Activated CD8-positive, alpha-beta memory T cell treated with anti-CD3 and anti-CD28 coated beads, Interleukin-2, amount 50 U/mL, for 24 hours (primary cell): ENCODE results near the gene OR14J1.
"Not testable (repeated sequence)": the region's sequence is repeated elsewhere in the genome, so short reads cannot be mapped to it uniquely, and the experiment has no call there.

Experiments used
- DNase-seq: peaks from one replicate; pipeline ENCODE4 v3.0.0-alpha.2; 2020; ENCODE audit errors: extremely low read depth

The OR14J1 gene, protein sequence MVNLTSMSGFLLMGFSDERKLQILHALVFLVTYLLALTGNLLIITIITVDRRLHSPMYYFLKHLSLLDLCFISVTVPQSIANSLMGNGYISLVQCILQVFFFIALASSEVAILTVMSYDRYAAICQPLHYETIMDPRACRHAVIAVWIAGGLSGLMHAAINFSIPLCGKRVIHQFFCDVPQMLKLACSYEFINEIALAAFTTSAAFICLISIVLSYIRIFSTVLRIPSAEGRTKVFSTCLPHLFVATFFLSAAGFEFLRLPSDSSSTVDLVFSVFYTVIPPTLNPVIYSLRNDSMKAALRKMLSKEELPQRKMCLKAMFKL

DNA sequence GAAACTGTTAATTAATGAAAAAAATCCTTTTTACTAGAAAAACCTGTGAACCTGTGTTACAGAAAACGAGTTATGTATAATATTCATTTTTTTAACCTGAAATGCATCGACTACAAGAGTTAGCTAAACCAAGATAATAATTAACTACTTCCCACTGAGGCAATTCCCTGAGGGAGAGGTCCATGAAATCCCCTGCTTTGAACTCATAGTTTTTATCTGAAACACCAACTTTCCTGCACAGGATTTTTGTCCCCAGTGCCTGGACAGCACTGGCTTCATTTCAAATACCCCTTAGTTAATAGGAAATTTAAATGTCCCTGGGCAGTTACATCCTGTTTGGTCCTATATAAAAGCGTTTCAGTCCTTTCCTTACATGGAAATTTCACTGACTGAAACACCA lies at the start of gene OR14J1:
Gene OR14J1, plus strand, starts transcription at position 386 of the 400 bp plus-strand sequence. CDS start 4,989 bp downstream, outside the sequence.
- DNase-seq: no peak

DNA sequence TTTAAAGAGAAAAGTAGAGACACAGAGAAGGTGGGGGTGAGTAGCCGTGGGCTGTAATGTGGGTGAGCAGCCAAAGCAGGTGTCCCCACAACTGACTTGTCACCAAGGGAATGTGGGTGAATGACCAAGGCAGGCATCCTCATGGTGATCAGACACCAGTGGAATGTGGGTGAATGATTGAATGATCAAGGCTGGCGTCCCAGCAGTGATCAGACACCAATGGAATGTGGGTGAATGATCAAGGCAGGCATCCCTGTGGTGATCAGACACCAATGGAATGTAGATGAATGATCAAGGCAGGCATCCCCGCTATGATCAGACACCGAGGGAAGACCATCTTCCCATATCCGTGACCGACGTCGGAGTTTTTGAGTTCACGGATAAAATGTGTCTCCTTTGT lies 49.8 kb upstream of the OR14J1 start:
- DNase-seq: no peak

DNA sequence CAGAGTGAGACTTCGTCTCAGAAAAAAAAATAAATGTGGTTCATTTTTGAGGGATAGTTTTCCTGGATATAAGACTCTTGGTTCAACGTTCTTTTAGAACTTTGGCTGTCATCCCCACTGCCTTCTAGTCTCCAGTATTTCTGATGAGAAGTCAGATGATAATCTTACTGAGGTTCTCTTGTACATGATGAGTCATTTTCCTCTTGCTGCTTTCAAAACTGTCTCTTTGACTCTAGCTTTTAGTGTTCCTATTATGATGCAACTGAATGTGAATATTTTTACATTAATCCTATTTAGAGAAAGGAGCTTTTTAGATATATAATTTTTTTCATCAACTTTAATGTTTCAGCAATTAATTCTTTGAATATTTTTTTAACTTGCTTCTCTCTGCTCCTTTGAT lies 46.0 kb upstream of the OR14J1 start:
- no peak for DNase-seq

DNA sequence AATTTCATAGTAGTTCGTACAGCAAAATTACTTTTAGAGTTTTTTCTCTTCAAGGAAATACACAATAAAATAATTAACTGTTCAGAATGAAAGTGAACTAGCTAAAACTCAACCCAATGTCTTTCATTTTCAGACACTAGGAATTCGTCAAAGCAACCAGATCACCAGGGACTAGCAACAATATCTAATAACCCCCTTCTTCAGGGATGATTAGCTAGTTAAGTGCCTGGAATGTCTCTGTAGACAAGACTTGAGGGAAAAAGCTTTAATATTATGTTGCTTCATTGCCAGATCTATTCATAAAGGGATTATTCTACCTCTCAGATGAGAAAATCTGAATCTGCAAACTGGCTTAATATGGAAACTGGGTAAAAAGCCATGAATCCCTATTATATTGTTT lies 41.8 kb upstream of the OR14J1 start:
- no peak for DNase-seq

DNA sequence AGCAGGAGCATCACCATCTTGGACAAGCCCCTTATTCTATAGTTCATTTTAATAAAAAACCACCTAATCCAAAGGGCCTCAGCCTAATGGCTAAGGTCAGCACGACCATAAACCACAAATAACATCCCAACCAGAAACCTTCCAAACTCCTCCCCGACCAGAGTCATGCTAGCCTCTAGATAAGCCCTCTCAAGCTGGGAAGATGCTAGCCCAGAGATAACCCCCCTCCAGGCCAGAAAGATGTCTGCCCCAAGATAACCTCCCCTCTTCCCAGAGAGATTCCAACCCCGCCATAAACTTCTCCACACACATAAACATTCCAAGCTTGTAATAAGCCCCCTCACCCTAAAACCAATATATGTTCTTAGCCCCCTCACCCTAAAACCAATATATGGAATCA lies 38.5 kb upstream of the OR14J1 start:
- DNase-seq: no peak

DNA sequence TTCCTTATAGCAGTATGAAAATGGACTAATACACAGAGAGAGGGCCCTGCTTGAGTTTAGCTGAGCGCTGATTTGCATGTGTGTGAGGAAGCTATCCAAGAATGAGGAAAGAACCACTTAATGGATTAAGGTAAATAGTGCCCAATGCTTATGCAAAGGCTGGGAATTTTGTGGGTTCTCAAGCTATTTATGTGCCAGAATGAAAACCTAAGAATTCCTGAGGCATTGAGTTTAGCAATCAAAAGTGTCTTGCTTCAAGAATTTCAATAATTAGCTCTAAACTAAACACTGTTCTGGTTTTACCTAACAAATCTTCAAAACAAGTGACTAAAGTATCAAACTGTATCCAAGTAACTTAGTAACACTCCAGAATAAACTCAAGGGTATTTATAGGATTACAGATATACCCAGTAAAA lies 7.0 kb upstream of the OR14J1 start:
- no peak for DNase-seq

GRCh38 chr6:29295181-29295585 lies 6.3 kb upstream of the OR14J1 start:
- DNase-seq: no peak

DNA sequence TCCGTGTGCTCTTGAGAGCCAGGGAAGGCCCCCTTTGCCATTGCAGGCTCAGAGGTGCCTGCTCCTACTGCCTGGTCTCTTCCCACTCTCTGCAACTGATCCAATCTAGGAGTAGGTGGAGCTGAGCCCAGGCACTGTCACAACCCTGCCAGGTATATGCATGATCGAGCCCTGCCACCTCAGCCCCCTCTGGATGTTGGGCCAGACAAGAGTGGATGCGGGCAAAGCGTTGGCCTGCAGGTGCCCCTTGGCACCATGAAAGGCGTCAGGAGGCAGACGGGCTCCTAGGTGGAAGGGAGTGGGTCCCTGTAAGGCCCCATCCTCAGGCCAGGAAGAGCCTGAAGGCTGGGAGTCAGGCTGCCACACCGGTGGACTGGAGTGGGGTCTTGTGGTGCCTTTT lies 5.9 kb upstream of the OR14J1 start:
- DNase-seq: no peak

DNA sequence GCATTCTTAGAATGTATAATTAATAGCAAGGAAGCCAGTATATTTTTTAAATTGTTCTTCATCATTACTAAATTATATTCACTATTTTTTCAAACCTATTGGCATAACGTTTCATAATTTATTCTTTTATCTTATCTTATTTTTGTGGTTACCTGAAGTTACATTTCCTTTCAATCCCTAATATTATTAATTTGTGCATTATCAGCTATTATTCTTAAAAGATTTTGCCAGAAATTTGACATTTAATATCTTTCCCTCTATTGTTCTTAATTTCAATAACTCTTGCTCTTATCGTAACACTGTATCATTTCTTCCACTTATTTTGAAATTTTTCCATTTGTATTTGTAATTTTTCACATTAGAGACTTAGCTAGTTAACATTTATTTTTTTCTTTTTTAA lies 18.4 kb downstream of the OR14J1 start:
- DNase-seq: no peak

- DNase-seq: not testable (repeated sequence)
Measured at GRCh38 chr6:29323332-29323731, 21.8 kb downstream of the OR14J1 start.

DNA sequence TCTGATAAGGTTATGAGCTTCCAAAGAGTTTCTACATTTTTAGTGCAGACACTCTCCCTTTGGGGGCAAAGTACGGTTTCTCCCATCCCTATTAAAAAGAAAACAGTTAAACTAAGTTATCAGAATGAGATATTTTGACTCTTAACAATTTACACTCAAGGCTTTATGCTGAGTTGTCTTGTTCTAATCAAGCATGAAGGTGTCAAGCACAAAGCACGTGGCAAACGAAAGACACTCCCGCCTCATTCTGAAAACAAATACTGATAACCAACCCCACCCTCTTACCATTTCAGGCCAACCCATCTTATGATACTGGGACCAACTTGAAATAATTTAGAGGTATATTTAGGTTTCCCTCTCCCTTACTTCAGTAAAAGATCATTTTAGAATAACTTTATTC lies 24.3 kb downstream of the OR14J1 start:
- no peak for DNase-seq

- DNase-seq: no peak
Measured at GRCh38 chr6:29332676-29333075, 31.2 kb downstream of the OR14J1 start.

- DNase-seq: no peak
Measured at GRCh38 chr6:29336269-29336668, 34.8 kb downstream of the OR14J1 start.

GRCh38 chr6:29345380-29345779 lies 43.9 kb downstream of the OR14J1 start:
- no peak for DNase-seq

DNA sequence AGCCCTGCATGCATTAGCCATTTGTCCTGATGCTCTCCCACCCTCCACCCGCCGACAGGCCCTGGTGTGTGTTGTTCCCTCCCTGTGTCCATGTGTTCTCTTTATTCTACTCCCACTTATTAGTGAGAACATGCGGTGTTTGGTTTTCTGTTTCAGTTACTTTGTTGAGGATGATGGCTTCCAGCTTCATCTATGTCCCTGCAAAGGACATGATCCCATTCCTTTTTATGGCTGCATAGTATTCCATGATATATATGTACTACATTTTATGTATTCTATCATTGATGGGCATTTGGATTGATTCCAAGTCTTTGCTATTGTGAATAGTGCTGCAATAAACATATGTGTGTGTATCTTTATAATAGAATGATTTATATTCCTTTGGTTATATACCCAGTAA lies 47.8 kb downstream of the OR14J1 start:
- not testable (repeated sequence) for DNase-seq

- no peak for DNase-seq
Measured at GRCh38 chr6:29354980-29355379, 53.5 kb downstream of the OR14J1 start.

GRCh38 chr6:29355603-29356002 lies 54.1 kb downstream of the OR14J1 start:
- no peak for DNase-seq
